Mesodermal cell (in vitro differentiated cells): ENCODE data around the gene TOM1.

Experiments
- H3K27ac ChIP-seq: 2 replicates; pipeline ENCODE4 v1.7.0; 2013; ENCODE audit warnings: mild to moderate bottlenecking, low read depth, low read length, moderate library complexity; ENCODE audit not compliant: severe bottlenecking
- H3K36me3 ChIP-seq: 2 replicates; pipeline ENCODE4 v1.7.1; 2013; ENCODE audit warnings: mild to moderate bottlenecking, low read length, moderate library complexity; ENCODE audit not compliant: control insufficient read depth, insufficient read depth
- H3K4me1 ChIP-seq: one replicate; pipeline ENCODE4 v1.7.1; 2013; ENCODE audit warnings: mild to moderate bottlenecking, low read length; ENCODE audit not compliant: insufficient read depth, control insufficient read depth, poor library complexity, severe bottlenecking
- H3K4me3 ChIP-seq: 2 replicates; pipeline ENCODE4 v1.7.0; 2013; ENCODE audit warnings: low read length, control low read depth, mild to moderate bottlenecking; ENCODE audit not compliant: insufficient read depth, poor library complexity, severe bottlenecking; ENCODE audit errors: extremely low read depth
- H3K9me3 ChIP-seq: 2 replicates; pipeline ENCODE4 v1.7.1; 2013; ENCODE audit warnings: mild to moderate bottlenecking, low read length, moderate library complexity; ENCODE audit not compliant: control insufficient read depth
- WGBS, 2 experiments: methylation state at CpG; one replicate each; pipeline ENCODE4 v1.1.5; 2013; ENCODE audit warnings: missing lambda C conversion rate in 2 of 2; ENCODE audit not compliant: insufficient coverage in 2 of 2; 5-methylcytosine and 5-hydroxymethylcytosine counted together

The TOM1 gene

GRCh38 chr22:35334004-35334403 is 34.3 kb downstream of the TOM1 start:
- H3K9me3 ChIP-seq, result no peaks in the 10 kb centered on the region
- peaks cover 57% of the 10 kb centered on the region for H3K36me3 ChIP-seq
- peaks cover 9% of the 10 kb centered on the region for H3K4me1 ChIP-seq
- no peak overlapping the region for H3K4me3 ChIP-seq
- no peak overlapping the region for H3K27ac ChIP-seq
- 79 to 88% methylated on average over 3 to 5 of the region's 9 CpGs for WGBS, 2 experiments

GRCh38 chr22:35335468-35335867 is 35.8 kb downstream of the TOM1 start:
- Histone ChIP-seq H3K4me1 (peaks cover 9% of the 10 kb centered on the region), H3K4me3 (no peak overlapping the region), H3K36me3 (peaks cover 46% of the 10 kb centered on the region), H3K9me3 (no peaks in the 10 kb centered on the region), H3K27ac (no peak overlapping the region)
- 88 to 93% methylated on average over 7 of the region's 7 CpGs for WGBS, 2 experiments

DNA sequence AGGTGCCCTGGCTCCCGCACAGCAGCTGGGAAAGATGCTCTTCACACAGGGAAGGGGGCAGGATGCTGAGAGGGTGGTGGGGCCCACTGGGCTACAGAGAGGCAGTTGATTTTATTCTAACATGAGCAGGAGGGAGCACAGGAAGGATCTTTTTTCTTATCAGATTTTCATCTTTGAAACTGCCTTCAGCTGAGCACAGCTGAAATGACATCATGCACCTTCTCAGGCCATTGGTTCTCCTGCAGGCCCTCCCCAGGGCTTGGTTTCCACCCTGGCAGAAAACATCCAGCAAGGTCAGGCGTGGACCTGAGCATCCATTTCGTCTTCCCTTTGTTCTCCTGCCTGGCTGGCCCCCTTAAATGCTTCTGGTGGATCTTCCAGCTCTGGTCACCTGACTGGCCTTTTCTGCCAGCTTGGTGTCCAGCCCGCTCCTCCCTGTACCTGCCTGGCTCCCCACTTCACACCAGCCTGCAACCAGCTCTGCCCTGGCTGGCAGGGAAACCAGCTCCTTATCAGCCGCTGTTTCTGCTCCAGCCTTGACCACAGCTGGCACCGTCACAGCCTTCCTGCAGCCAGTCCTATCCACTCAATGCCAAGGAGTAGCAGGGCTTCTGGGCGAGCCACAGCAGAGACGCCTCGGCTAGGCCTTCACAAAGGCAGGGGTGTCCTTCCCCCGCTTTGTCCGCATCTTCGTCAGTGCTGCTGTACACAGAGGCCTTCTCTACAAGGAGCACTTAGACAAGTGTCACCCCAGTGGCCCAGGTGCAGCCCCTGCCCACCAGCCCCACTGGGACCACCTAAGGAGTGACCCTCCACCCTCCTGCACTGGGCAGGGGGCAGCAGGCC is 36.5 kb downstream of the TOM1 start:
- Histone ChIP-seq H3K4me3 (no peak overlapping the region), H3K27ac (peak overlapping the region; percentile 36), H3K36me3 (peaks cover 43% of the 10 kb centered on the region), H3K4me1 (peaks cover 9% of the 10 kb centered on the region), H3K9me3 (no peaks in the 10 kb centered on the region)
- WGBS, 2 experiments, result 93% methylated on average over 11 to 12 of the region's 12 CpGs

- Histone ChIP-seq H3K36me3 (peaks cover 33% of the 10 kb centered on the region), H3K9me3 (no peaks in the 10 kb centered on the region), H3K4me3 (no peak overlapping the region), H3K27ac (no peak overlapping the region), H3K4me1 (peaks cover 9% of the 10 kb centered on the region)
- 73 to 86% methylated on average over 2 to 3 of the region's 4 CpGs for WGBS, 2 experiments
Observed at GRCh38 chr22:35337932-35338331, 38.2 kb downstream of the TOM1 start.

DNA sequence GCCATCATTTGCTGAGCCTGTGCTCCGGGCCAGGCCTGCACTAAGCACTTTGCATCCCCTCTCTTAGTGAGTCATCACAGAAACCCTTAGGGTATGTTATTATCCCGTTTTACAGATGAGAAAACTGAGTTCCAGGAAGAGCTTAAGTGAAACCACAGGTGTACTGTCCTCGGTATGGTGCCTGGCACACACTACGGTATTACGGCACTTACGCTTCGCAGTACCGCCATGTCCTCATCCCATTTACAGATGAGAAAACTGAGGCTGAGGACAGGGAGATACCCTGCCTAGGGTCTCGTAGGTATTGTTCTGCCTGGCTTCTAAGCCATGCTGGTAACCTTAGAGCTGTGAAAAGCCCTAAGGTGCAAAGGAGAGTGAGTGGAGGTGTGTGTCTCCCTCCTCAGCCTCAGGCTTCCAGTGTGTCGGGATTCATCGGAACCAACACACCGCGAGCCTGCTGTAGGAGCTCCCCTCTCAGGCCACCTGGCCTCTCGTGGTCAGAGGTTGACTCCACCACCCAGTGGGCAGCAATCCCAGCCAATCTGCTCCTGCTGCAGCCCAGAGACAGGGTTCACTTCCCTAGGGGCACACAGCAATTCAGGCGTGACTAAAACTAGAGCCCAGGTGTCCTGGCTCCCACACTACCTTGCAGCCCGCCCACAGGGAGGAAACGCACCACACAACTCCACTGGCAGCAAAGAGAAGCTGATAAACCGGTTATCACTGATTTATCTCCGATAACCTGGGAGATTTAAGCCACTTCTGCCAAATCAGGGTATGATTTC is 41.6 kb downstream of the TOM1 start:
- Histone ChIP-seq H3K27ac (no peak overlapping the region), H3K4me1 (no peaks in the 10 kb centered on the region), H3K36me3 (peaks cover 21% of the 10 kb centered on the region), H3K4me3 (no peak overlapping the region), H3K9me3 (no peaks in the 10 kb centered on the region)
- 98 to 100% methylated on average over 11 to 19 of the region's 19 CpGs for WGBS, 2 experiments

DNA sequence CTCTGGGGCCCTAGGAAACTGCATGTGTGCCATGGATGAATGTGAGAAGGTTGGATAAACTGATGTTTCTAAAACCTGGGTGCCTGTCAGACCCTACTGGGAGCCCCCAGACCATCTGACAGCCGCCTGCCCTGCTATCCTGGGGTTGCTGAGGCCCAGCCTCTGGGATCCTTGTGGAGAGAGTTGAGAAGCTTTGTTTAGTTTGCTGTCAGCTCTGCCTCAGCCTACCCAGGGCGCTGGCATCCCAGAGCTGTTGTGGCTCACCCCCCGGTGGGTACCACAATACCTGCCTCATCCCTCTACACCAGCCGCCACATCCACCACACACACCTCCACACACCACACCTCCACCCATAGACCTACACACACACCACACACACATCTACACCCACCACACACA is 42.7 kb downstream of the TOM1 start:
- no peak overlapping the region for H3K27ac ChIP-seq
- no peaks in the 10 kb centered on the region for H3K4me1 ChIP-seq
- 94 to 100% methylated on average over 2 of the region's 4 CpGs for WGBS, 2 experiments
- H3K9me3 ChIP-seq, result no peaks in the 10 kb centered on the region
- H3K36me3 ChIP-seq, result peaks cover 18% of the 10 kb centered on the region
- no peak overlapping the region for H3K4me3 ChIP-seq

GRCh38 chr22:35343664-35344550 is 44.2 kb downstream of the TOM1 start:
- Histone ChIP-seq H3K4me1 (no peaks in the 10 kb centered on the region), H3K36me3 (peaks cover 18% of the 10 kb centered on the region), H3K9me3 (no peaks in the 10 kb centered on the region), H3K4me3 (no peak overlapping the region), H3K27ac (no peak overlapping the region)
- 95 to 96% methylated on average over 17 to 25 of the region's 26 CpGs for WGBS, 2 experiments

DNA sequence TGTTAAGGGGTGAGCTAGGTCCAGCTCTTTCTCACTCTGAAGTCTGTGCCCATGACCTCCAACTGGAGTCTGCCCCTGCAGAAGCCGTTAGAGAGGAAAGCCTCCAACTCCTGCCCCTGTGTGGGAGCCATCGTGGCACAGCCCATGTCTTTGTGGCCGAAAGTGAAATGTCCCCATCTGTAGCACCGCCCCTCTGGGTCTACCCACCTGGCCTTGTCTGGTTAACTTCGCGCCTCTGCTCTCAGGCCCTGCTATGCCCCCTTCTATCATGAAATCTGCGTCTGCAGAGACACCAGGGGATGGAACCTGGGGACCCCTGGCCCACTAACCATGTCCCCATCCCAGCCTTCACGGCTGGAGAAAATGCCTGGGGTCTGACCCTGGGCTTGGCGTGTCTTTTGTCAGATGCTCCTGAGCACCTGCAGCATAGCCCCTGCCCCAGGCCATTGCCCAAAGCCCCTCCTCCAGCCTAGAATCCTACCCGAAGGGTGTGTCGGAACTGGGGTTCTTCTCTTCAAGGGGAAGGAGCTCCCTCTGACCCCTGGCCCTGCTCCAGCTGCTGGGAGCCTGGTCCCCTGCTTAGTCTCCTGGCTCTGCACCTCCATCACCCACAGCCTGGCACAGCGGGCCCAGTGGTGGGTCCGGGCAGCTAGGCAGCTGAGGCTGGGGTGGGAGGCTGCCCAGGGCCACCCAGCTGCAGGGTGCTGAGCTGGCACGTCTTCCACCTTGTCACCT is 45.4 kb downstream of the TOM1 start:
- Histone ChIP-seq H3K36me3 (peaks cover 18% of the 10 kb centered on the region), H3K4me1 (no peaks in the 10 kb centered on the region), H3K4me3 (no peak overlapping the region), H3K27ac (no peak overlapping the region), H3K9me3 (no peaks in the 10 kb centered on the region)
- 91 to 96% methylated on average over 11 to 12 of the region's 14 CpGs for WGBS, 2 experiments

DNA sequence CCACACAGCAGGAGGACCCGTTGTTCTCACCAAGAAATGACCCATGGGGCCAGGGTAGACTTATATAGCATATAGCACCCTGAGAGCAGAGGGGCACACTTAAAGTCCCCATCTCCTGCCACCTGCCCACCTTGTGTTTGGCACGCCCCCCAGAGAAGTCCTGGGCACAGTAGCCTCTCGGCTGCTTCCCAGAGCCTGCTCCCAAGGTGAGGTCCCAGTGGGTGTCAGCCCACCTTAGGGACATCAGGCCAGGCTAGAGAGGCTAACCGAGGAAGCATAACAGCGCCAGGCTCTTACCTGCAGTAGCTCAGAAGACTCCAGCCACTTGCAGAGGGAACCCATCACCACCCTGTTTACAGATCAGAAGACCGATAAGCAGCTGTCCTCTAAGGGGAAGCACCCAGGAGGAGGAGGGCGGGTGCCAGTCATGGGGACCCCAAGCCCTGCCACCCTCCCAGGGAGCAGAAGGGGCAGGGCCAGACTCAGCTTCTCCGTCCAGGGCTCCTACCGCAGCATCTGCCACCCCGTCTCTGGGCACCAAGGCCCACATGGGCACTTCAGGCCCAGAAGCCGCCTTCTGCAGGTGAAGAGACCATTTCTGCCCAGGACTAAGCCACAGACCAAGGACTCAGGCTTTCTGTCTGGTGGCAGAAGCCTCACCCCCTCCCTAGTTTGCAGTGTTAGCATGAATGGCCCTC is 46.3 kb downstream of the TOM1 start:
- Histone ChIP-seq H3K36me3 (peaks cover 15% of the 10 kb centered on the region), H3K9me3 (no peaks in the 10 kb centered on the region), H3K27ac (no peak overlapping the region), H3K4me3 (no peak overlapping the region), H3K4me1 (no peaks in the 10 kb centered on the region)
- WGBS, 2 experiments, result 93 to 94% methylated on average over 10 to 11 of the region's 11 CpGs
